HG02642 (cell line): ENCODE results near the gene DENND2A.
"Not testable (repeated sequence)": the region's sequence is repeated elsewhere in the genome, so short reads cannot be mapped to it uniquely, and the experiment has no call there.

ENCODE experiments used
- ATAC-seq: cut with Tn5 transposase; IDR thresholded peaks from one replicate; pipeline ENCODE4 v1.9.1; 2021; ENCODE audit warnings: mild to moderate bottlenecking; ENCODE audit not compliant: unreplicated experiment, poor library complexity

DENND2A gene

DNA sequence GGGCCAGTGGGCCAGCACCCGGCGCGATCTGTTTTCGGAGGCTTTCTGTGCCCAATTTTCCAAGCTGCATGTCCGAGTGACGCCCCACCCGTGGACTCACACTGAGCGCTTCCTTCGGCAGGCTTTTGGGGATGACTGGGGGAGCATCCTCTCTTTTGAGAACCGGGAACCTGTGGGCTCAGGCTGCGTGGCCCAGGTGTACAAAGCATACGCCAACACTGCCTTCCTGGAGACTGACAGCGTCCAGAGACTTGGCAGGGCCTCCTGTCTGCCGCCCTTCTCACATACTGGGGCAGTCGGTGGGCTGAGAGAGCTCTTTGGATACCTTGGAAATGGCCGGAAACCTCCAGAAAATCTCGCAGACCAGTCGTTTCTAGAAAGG lies 33.2 kb upstream of the DENND2A start:
- ATAC-seq = no peak

DNA sequence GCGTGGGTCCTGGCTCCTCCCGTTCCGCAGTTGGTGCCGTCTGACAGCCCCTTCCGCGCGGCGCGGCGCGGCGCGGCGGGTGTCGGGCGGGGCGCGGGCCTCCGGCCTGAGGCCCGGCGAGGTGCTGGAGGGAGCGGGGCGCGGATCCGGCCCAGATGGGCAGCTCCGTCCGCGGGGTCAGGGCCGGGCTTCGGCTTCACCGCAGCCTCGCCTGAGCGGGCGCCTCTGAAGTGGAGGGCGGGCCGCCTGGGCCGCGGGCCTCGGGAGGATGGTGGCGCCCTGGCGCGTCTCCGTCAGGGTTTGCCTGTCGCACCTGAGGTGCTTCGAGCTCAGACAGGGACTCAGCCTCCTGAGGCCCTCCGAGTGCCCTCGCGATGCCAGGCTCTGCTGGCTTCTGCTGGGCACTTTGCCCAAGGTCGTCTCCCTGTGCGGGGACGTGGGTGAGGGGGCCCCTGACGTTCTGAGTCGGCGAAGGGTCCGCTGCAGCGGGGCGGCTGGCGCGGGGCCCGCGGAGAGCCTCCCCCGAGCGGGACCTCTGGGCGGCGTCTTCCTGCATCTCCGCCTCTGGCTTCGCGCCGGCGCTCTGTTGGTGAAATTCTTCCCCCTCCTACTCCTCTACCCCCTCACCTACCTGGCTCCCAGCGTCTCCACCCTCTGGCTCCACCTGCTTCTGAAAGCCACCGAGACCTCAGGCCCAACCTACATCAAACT lies 32.6 kb upstream of the DENND2A start:
- peak; percentile 56 for ATAC-seq

DNA sequence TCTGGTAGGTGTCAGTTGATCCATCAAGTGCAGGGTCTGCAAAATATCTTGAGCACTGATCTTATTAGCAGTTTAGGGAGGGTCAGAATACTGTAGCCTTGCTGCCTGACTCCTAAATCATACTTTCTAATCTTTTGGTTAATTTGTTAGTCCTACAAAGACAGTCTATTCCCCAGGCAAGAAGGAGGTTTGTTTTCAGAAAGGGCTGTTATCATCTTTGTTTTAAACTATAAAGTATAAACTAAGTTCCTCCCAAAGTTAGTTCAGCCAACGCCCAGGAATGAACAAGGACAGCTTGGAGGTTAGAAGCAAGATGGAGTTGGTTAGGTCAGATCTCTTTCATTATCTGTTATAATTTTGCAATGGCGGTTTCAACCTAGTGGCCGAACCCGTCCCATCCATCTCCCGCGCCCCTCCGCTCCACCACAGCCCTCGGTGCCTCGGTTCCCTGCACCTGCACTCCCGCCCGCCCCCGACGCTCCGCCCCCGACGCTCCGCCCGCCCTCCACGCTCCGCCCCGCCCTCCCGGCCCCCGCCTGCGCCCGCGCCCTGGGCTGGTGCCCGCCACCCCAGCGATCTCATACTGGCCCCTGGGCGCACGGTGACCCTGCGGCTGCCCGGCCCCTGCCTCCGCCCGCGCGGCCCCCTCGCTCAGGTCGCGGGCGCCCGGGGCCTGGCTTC lies 31.9 kb upstream of the DENND2A start, which contains the start of gene ADCK2:
Gene ADCK2 (plus strand): TSS at position 564 of the 681 bp plus-strand sequence. CDS start 386 bp downstream, outside the sequence.
- ATAC-seq = peak; percentile 69

DNA sequence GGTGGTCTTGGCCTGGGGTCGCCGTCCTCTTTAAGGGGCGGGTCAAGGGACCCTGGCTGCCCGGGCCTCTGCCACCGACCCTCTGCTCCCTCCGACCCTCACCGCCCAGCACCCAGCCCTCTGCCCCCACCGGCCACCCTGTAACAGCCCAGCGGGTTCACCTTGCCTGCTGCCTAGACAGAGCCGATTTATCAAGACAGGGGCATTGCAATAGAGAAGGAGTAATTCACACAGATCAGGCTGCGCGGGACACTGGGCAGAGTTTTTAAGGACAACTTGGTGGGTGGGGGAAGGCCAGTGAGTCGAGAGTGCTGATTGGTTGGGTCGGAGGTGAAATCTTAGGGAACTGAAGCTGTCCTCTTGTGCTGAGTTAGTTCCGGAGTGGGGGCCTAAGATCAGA lies 31.4 kb upstream of the DENND2A start:
- no peak for ATAC-seq

DNA sequence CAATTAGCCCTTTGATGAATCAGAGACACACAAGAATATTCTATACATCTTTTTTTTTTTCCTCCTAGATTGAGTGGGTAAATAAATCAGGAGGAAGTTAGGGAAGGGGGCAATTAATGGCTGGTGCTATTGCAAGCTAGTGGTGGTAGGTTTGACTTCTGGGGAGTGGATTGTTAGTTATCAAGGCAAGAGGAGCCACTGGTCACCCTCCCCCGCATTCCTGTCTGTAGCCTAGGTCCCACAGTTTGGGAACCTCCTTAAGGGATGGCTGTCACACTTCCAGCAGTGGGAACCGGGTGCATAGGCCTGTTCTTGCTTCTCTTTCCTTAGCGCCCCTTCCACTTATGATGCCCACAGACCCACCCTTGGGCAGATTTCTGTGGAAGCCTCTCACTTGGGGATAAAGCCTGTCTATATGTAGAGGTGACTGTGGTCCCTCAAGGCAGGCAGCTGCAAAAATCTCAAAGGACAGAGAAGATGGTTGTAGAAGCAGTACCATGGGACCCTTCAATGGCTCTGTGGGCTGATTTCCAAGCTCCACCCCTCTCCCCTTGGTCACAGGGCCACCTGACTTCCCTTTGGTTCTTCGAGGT lies 29.8 kb upstream of the DENND2A start:
- no peak for ATAC-seq

DNA sequence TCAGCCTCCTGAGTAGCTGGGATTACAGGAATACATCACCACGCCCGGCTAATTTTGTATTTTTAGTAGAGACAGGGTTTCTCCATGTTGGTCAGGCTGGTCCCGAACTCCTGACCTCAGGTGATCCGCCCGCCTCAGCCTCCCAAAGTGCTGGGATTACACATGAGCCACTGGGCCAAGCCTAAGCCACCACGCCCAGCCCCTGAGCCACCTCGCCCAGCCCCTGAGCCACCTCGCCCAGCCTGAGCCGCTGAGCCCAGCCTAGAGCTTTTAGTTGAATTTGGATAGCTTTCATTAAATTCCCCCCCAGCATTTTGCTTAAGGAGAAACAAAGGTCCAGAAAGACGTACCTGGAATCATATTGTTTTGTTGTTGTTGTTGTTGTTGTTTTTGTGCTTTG lies 29.2 kb upstream of the DENND2A start:
- ATAC-seq = not testable (repeated sequence)

DNA sequence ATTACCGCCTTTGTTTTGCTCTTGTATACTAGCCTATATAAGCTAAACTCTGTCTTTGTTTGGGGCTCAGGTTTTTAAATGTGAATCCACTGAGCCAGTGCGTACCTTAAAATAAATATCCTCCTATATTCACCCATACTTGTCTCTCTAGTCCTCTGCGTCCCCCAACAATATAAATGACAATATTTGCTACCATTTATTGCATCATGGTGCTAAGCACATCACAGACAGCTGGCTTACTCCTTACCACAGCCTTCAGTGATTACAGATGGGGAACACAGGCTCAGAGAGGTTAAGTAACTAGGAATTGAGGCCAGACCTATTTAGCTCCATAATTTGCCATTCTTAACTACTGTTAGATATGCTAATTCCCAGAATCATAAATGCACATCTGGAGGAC lies 28.7 kb upstream of the DENND2A start:
- no peak for ATAC-seq

DNA sequence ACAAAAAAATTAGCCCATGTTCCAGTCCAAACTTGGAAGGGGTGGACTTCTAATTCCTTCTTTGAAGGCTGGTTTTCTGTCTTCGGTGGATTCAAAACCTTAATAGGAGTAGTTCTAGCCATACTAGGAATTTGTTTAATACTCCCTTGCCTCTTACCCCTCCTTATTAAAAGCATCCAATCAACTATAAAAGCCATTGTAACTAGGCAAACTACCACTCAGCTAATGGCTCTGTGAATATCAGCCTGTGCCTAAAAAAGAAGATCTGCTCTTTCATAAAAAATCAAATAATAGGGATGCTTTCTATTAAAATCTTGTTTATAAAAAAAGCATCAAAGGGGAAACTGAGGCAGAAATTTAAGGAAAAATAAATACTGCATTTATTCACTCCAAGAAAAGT lies 28.0 kb upstream of the DENND2A start:
- ATAC-seq = no peak

DNA sequence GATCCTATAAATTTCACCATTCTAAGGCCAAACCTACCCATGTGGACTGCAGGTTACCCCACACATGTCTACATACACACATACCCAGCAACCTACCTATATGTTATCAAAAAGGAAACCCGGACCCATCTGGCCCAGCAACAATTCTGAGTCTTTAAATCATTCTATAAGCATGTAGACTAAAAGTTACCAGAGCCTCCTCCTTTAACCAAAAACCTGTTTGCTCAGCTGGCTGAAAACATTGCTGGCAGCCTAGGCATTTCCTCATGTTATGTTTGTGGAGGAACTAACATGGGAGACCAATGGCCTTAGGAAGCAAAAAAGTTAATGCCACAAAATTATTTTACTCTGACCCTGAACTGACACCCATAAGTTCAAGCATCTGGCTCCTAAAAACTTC lies 26.9 kb upstream of the DENND2A start:
- no peak for ATAC-seq

DNA sequence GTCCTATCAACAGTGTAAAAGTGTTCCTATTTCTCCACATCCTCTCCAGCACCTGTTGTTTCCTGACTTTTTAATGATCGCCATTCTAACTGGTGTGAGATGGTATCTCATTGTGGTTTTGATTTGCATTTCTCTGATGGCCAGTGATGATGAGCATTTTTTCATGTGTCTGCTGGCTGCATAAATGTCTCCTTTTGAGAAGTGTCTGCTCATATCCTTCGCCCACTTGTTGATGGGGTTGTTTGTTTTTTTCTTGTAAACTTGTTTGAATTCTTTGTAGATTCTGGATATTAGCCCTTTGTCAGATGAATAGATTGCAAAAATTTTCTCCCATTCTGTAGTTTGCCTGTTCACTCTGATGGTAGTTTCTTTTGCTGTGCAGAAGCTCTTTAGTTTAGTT lies 22.3 kb upstream of the DENND2A start:
- ATAC-seq = not testable (repeated sequence)

DNA sequence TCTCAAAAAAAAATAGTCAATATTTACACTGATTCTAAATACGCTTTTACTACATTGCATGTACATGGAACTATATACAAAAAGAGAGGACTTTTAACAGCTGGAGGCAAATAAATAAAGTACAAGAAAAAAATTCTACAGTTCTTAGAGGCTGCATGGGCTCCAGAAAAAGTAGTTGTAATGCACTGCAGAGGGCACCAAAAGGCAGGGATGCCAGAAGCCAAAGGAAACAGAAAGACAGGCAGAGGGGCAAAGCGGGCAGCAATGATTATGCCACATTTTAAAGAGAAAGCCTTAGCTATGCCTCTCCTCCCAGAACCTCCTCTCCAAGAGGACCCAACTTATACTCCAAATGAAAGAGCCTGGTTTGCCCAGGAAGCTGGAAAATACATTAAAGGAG lies 20.5 kb upstream of the DENND2A start:
- ATAC-seq = no peak

DNA sequence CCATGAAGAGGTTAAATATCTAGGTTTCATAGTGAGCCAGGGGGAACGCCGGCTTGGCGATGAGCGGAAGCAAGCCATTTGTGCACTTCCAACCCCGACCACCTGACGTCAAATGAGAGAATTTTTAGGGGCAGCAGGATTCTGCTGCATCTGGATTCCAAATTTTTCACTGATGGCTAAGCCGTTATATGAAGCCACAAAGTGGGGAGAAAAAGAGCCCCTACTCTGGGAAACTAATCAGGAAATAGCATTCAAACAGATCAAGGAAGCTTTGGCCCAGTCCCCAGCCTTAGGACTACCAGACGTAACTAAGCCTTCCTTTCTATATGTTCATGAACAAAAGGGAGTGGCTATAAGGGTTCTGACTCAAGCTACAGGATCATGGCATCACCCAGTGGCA lies 19.2 kb upstream of the DENND2A start:
- no peak for ATAC-seq

DNA sequence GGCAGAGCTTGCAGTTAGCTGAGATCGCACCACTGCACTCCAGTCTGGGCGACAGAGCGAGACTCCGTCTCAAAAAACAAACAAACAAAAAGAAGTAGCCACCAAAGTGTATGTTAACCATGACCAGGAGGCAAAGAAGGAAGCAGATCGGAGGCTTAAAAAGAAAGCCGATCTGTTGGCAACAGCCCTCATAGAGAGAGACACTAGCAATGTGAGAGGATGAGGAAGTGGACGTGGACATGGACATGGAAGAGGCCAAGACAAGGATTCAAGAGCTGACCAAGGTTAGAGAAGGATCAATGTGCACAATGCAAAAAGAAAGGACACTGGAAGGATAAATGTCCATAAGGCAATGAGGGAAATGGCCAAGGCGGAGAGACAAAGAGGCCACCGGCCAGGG lies 17.3 kb upstream of the DENND2A start:
- ATAC-seq = no peak

DNA sequence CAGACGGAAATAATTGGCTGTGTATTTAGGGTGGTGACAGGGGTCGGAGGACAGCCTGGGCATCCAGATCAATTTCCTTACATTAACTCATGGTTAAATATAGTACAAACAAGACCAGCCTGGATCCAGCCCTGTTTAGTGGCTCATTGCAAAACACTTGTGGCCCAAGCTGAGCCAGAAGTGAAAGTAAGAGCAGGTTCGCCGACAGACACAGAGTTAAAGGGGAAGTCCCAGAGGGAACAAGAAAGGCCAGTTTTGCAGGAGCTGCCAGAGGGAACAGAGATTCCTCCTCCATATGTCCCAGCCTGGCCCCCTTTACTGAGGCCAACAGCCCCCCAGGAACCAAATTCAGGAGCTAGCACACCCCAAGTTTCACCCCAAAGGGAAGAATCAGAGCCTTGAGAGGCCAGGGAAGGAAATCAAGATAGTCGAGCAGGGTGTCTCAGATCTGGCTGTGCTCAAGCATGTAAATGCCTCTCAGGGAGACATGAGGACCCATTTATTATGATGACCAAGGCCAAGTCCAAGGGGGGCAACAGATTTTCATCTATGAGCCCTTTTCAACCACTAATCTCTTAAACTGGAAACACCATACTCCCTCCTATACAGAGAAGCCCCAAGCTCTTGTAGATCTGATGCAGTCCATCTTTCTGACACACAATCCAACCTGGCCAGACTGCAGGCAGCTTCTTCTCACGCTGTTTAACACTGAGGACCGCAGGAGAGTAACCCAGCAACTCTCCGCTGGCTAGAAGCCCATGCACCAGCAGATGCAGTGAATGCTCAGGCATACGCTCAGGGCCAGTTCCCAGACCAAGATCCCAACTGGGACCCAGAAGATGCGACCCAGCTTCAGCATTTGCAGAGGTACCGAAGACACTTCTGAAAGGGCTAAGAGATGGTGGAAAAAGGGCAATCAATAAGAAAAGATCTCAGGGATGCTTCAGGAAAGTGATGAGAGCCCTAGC lies 16.2 kb upstream of the DENND2A start:
- ATAC-seq = peak; percentile 75

DNA sequence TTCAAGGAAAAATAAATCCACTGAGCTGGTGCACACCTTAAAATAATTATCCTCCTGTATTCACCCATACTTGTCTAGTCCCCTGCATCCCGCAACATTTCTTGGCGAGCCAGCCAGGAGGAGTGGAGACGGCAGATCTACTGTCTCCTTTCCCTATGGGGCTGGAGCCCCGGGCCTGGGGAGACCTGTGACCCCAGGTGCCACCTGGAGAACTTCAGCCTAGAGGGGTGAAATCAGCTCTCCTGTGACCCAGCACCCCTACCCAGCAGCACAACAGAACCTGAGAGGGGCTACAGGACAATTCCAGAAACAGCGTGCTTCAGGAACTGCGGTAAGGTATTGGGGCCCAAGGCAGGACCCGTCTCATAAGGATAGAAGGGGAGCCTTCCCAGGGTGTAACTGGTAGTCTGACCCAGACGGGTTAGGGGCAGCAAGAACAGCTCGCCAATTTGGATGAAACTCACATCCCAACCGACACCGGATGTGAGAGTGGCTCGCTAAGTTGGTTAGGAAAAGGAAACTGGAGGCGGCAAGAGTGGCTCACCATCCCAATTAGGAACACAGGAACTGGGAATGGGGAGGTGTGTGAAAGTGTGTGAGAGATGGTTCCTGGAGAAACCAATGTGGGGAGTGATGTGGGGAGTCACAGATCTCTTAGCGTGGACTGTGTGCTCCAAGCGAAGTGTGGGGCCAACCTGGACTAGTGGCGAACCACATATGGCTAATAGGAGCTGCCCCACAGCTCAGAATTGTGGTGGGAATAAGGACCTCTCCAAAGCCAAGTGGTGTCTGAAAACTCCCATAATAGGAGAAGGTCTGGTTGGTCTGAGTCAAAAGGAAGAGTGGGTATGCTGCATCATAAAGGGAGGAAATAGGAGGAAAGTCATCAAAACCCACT lies 15.1 kb upstream of the DENND2A start:
- ATAC-seq = no peak

DNA sequence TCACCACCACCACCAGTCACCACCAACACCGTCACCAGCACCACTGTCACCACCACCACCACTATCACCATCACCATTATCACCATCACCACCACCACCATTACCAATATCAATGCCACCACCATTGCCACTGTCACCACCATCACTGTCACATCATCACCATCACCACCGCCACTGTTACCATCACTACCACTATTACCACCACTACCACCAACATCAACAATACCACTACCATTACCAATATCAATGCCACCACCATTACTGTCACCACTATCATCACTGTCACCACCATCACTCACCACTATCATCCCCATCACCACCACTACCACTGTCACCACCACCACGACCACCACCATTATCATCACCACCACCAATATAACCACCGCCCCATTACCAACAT lies 14.0 kb upstream of the DENND2A start:
- no peak for ATAC-seq

DNA sequence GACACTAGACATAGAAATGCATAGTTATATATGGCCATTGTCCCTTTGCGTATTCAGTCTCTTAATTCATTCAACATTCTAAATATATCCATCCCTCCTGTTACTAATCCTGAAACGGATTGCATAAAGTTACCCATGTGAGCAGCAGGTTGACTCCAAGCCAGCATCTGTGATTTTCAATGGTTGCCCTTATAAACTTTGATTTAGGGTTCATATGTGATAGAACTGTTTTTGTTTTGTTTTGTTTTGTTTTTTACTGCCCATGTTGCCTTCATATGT lies 13.4 kb upstream of the DENND2A start:
- ATAC-seq = no peak

DNA sequence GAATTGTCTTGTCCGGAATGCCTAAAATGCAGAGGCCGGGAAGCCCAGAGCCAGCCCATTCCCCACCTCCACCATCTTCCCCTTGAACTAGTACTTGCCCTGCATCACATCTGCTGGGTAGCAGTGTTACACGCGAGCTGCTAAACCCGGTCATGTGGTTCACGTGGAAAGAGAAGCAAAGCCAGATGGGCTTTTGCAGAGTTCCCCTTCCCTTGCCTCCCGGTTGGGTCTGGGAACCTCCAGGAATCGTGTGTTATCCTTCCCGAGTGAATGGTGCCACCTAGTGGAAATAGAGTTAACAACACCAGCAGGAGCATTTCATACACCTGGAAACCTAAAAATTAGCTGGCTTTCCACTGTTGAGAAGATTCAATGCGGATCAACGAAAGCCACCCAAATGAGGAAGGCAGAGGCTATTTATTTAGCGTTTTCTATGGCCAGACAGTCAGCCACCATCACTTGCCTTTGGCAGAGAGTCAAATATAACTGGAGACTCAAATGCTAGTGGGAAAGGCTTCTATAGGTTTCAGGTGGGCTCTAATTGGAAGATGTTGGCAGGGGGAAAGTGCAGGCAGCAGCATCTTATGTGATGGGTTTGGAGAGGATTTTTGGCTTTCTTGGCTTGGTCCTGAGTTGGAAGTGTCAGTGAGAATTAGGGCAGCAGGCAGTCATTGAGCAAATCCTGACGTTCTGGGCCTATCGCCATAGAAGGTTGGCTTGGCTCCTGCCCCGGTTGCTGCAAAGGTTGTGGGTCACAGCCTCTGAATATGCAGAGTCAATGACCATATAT lies 12.9 kb upstream of the DENND2A start:
- no peak for ATAC-seq

DNA sequence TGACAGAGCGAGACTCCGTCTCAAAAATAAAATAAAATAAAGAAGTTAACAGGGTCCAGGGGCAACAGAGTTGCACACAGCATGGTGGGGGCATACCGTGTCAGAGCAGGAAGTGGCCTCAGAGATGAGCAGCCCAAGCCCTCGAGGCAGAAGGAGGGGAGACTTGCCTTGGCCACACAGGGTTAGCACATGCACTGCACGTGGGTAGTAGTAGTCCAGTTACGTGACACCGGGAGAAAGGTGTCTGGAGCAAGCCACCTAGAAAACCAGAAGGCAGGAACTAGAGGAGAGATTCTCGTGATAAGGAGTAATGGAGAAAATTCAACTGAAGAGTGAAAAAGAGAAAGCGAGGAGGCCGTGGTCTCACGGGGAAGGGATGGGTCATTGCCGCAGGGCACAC lies 9.8 kb upstream of the DENND2A start:
- ATAC-seq = no peak
